K562 (cell line): ENCODE measurements around the gene CLDN5. TPM values are rescaled to one million over a fixed set of nuclear protein-coding genes. Genes with fewer than 3 reads are reported as not detected.
A peak's percentile ranks its signal among the peaks of the same experiment; 100 is the strongest.

ENCODE experiments used
- ARID1B ChIP-seq: fragments of 450-650 bp; IDR thresholded peaks from 2 replicates; pipeline ENCODE4 v1.6.1; 2016; ENCODE audit warnings: antibody characterized with exemption, mild to moderate bottlenecking, inconsistent platforms
- BCOR ChIP-seq: fragments of 450-650 bp; IDR thresholded peaks from 2 replicates; pipeline ENCODE4 v1.6.1; 2016
- CTCFL ChIP-seq: IDR thresholded peaks from 2 replicates; pipeline ENCODE4 v1.6.1; 2011; ENCODE audit warnings: borderline replicate concordance, low read depth, mild to moderate bottlenecking, moderate library complexity, low read length; ENCODE audit not compliant: insufficient read depth, poor library complexity, severe bottlenecking
- FUS ChIP-seq: fragments of 200-400 bp; formaldehyde crosslinking; optimal IDR thresholded peaks from 2 replicates; pipeline ENCODE3; 2017; ENCODE audit warnings: low read depth, low read length
- HDAC6 ChIP-seq: IDR thresholded peaks from 2 replicates; pipeline ENCODE4 v1.6.1; 2012; ENCODE audit warnings: low read depth, mild to moderate bottlenecking, control low read depth, inconsistent platforms, low read length, moderate library complexity
- HNRNPK ChIP-seq: fragments of 200-400 bp; formaldehyde crosslinking; IDR thresholded peaks from one replicate; pipeline ENCODE4 v1.6.1; 2018; ENCODE audit warnings: mild to moderate bottlenecking, low read depth, low read length; ENCODE audit not compliant: poor library complexity, severe bottlenecking
- NCOA1 ChIP-seq: fragments of 450-650 bp; IDR thresholded peaks from 2 replicates; pipeline ENCODE4 v1.6.1; 2016; ENCODE audit warnings: low read depth
- NCOA4 ChIP-seq: fragments of 450-650 bp; IDR thresholded peaks from 2 replicates; pipeline ENCODE4 v1.6.1; 2018; ENCODE audit warnings: mild to moderate bottlenecking; ENCODE audit not compliant: partially characterized antibody
- NCOA6 ChIP-seq: fragments of 450-650 bp; IDR thresholded peaks from 2 replicates; pipeline ENCODE4 v1.6.1; 2017; ENCODE audit warnings: mild to moderate bottlenecking
- POLR2A ChIP-seq: fragments of 450-650 bp; conservative IDR thresholded peaks from 2 replicates; pipeline ENCODE4 v1.6.1; 2016
- POLR2AphosphoS2 ChIP-seq: IDR thresholded peaks from 2 replicates; pipeline ENCODE4 v1.6.1; 2012; ENCODE audit warnings: low read length, improper control_type of control experiment
- VEZF1 ChIP-seq: fragments of 200-800 bp; sonication (Bioruptor generic); IDR thresholded peaks from 2 replicates; pipeline ENCODE4 v1.6.1; 2017; ENCODE audit warnings: missing genetic modification characterization, missing compliant biosample characterization
- ZNF212 ChIP-seq: fragments of 450-650 bp; formaldehyde crosslinking; IDR thresholded peaks from 2 replicates; pipeline ENCODE4 v1.4.0; 2020; ENCODE audit warnings: mild to moderate bottlenecking
- ZNF436 ChIP-seq: fragments of 250-450, 450-650 bp; sonication (Bioruptor Pico); formaldehyde crosslinking; IDR thresholded peaks from 2 replicates; pipeline ENCODE4 v1.7.0; 2020; ENCODE audit warnings: mild to moderate bottlenecking
- polyA plus RNA-seq, 8 experiments: library from polyadenylated mRNA; depleted of rRNA in 4 of 8; stranded (reverse) in 5 of 8; unstranded in 3 of 8; fragments of >200 nt; fragmentation: Nextera tagmentation in 2 of 8; fragmentation: Illumina TruSeq in 1 of 8; extraction: Ambion mirVana in 2 of 8; extraction: Trizol in 1 of 8; gene quantifications; 2 replicates each; pipeline versions ENCODE4 v1.2.1 to v1.2.3, GENCODE V29; 2011 to 2014; ENCODE audit warnings: inconsistent platforms in 1 of 8, missing spikeins in 1 of 8
- total RNA-seq, 7 experiments: library from RNA; depleted of rRNA in 6 of 7; stranded (reverse); fragments of >200 nt in 6 of 7; fragmentation: Illumina TruSeq in 2 of 7; extraction: Trizol in 2 of 7; gene quantifications; 2 replicates each; pipeline versions ENCODE4 v1.2.1 to v1.2.3, GENCODE V29; 2011 to 2021; ENCODE audit warnings: low replicate concordance in 1 of 7
- TF ChIP-seq, protein P1 (sequence below): fragments of 450-650 bp; formaldehyde crosslinking; IDR thresholded peaks from 2 replicates; pipeline ENCODE4 v1.4.0; 2020; ENCODE audit warnings: mild to moderate bottlenecking
- TF ChIP-seq, protein P2 (sequence below): fragments of 450-650 bp; formaldehyde crosslinking; IDR thresholded peaks from 2 replicates; pipeline ENCODE4 v1.4.0; 2022; ENCODE audit warnings: mild to moderate bottlenecking, moderate library complexity
- TF ChIP-seq, protein P3 (sequence below): fragments of 250-450 bp; sonication (Bioruptor Pico); IDR thresholded peaks from 2 replicates; pipeline ENCODE4 v1.5.0; 2021; ENCODE audit warnings: mild to moderate bottlenecking, moderate library complexity

Gene CLDN5
- total and polyA plus RNA-seq, 9 of the 15 experiments (the other 6 are each of a cell fraction or from before 2014, with no cell fraction given), result 0.20 TPM; not detected in 8

DNA sequence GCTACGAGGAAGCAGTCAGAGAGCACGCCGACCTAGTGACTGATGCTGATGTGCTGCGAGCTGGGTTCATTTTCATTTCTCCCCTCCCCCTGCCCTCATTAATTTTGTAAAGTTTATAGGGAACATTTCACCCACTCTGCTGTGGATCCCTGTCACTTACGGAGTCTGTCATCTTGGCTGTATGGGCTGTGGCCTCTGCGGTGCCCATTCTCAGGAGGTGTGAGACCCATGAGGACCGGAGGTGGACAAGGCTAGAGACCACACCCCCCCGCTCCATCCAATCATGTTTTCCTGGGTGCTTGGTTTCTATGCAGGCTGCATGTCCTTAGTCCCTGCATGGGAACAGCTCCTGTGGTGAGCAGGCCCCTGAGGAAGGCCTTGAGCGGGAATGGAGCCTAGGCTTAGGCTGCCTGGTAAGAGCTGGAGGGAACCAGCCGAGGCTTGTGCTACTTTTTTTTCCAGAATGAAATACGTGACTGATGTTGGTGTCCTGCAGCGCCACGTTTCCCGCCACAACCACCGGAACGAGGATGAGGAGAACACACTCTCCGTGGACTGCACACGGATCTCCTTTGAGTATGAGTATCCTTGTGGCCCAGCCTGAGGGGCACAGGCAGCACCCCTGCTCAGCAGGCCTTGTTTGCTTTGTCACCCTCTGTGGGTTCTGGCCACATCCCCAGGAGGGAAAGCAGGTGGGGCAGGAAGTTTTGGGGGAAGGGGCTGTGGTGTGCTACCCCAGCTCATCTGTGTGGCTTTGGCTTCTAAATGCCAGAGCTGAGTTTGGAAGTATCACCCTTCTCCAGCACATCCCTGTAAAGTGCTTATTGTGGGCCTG is 19.1 kb downstream of the CLDN5 start (continued):
- TF ChIP-seq BCOR (no peak), HNRNPK (no peak), POLR2AphosphoS2 (peak; percentile 67; the same call in 1 of the 2 replicates), CTCFL (no peak), NCOA1 (no peak), NCOA6 (no peak), HDAC6 (0 out of 2 replicates have a peak, but pooled peaks have one; percentile 8), FUS (no peak), ARID1B (no peak), ZNF436 (CRISPR knock-in tag) (no peak), VEZF1 (CRISPR knock-in tag) (no peak), ZNF212 (CRISPR knock-in tag) (no peak), NCOA4 (no peak), POLR2A (peak; percentile 37)
- TF ChIP-seq, protein P1, sequence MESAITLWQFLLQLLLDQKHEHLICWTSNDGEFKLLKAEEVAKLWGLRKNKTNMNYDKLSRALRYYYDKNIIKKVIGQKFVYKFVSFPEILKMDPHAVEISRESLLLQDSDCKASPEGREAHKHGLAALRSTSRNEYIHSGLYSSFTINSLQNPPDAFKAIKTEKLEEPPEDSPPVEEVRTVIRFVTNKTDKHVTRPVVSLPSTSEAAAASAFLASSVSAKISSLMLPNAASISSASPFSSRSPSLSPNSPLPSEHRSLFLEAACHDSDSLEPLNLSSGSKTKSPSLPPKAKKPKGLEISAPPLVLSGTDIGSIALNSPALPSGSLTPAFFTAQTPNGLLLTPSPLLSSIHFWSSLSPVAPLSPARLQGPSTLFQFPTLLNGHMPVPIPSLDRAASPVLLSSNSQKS (CRISPR knock-in tag), result no peak
- TF ChIP-seq, protein P2, sequence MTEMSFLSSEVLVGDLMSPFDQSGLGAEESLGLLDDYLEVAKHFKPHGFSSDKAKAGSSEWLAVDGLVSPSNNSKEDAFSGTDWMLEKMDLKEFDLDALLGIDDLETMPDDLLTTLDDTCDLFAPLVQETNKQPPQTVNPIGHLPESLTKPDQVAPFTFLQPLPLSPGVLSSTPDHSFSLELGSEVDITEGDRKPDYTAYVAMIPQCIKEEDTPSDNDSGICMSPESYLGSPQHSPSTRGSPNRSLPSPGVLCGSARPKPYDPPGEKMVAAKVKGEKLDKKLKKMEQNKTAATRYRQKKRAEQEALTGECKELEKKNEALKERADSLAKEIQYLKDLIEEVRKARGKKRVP (CRISPR knock-in tag), result no peak
- TF ChIP-seq, protein P3, sequence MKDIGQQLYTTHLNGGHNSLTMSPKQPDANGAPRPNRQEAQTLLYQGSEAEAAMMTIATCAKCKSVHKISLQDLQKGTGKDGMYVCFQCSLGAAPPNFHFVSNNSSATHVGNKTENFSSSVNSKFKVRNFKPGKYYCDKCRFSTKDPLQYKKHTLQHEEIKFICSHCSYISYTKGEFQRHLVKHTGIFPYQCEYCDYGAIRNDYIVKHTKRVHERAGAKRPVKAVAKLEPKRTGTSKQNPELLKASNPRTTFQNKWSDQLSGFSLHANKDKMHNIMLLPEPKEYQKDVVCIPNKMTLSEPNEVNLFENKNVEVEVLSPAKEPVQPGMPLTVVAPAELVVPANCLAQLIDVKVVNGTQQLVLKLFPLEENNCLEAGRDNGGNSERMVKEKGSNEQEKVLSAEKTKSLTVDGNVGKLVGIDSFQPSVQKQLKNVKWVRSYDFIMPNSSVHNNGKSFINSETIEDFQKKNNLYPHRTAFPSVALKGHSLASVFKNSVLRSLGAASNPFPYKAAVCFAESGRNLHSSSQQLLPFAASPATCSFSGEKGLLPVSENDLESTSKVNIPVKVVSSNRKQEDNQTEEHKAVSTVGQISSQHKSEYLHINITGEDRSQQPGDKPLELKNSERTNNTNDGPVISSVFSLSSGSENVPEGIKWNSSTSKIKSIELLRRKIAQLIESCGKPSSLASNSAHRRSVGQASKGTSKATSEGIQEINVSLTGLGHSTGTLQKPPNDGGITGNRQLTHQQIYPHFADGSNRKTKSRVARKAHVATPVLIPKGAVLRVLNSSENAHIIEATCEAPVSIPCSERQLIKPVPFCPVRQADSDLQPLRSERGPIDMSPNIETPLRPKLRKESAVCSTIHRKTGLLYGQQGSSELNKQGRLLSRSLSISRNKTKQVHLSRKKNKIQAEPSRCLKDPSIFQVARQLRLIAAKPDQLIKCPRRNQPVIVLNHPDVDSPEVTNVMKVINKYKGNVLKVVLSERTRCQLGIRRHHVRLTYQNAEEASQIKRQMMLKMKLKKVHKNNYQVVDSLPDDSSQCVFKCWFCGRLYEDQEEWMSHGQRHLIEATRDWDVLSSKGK (CRISPR knock-in tag), result no peak
